Testis (tissue), 2 donors: ENCODE results near the gene WDR76.

Experiments
- POLR2A ChIP-seq: fragments of 450-650 bp; IDR thresholded peaks from one replicate; pipeline ENCODE4 v1.6.1; 2017; ENCODE audit warnings: antibody characterized with exemption, mild to moderate bottlenecking, moderate library complexity
- TF ChIP-seq, protein P1 (sequence below), 3 experiments: fragments of 450-650 bp in 2 of 3; fragments of 200-600 bp in 1 of 3; sonication (generic) in 1 of 3; IDR thresholded peaks; one replicate each; pipeline ENCODE4 v1.5.1; 2016 to 2019; ENCODE audit warnings: antibody characterized with exemption in 3 of 3, mild to moderate bottlenecking in 2 of 3, moderate library complexity in 1 of 3

DNA sequence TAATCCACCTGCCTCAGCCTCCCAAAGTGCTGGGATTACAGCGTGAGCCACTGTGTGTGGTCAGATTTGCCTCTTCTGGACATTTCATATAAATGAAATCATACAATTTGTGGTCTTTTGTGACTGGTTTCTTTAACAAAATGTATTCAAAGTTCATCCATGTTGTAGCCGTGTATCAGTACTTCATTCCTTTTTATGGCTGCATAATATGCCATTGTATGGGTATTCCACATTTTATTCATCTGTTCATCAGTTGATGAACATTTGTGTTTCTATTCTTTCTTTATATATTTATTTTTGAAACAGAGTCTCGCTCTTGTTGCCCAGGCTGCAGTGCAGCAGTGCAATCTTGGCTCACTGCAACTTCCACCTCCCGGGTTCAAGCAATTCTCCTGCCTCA, 25.8 kb downstream of the WDR76 start:
- no peak for TF ChIP-seq POLR2A
- TF ChIP-seq, protein P1, sequence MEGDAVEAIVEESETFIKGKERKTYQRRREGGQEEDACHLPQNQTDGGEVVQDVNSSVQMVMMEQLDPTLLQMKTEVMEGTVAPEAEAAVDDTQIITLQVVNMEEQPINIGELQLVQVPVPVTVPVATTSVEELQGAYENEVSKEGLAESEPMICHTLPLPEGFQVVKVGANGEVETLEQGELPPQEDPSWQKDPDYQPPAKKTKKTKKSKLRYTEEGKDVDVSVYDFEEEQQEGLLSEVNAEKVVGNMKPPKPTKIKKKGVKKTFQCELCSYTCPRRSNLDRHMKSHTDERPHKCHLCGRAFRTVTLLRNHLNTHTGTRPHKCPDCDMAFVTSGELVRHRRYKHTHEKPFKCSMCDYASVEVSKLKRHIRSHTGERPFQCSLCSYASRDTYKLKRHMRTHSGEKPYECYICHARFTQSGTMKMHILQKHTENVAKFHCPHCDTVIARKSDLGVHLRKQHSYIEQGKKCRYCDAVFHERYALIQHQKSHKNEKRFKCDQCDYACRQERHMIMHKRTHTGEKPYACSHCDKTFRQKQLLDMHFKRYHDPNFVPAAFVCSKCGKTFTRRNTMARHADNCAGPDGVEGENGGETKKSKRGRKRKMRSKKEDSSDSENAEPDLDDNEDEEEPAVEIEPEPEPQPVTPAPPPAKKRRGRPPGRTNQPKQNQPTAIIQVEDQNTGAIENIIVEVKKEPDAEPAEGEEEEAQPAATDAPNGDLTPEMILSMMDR (IDR thresholded peaks at IDR 0.05): no peak
